Breast epithelium (tissue), 4 donors: Measurements from ENCODE around the gene HOXB6. TPM values are rescaled to one million over a fixed set of nuclear protein-coding genes. Genes with fewer than 3 reads are reported as not detected.
A peak's percentile ranks its signal among the peaks of the same experiment; 100 is the strongest.

Source experiments
- DNase-seq, 2 donors: peaks; one replicate each; pipeline ENCODE4 v3.0.0-alpha.2; 2019; ENCODE audit warnings: low spot score in 2 of 2
- H3K27ac ChIP-seq, 2 donors: fragments of 200-600 bp; sonication (generic) in 1 of 2; one replicate each; pipeline ENCODE4 v1.5.1; 2016 to 2019; ENCODE audit warnings: mild to moderate bottlenecking in 1 of 2
- H3K27me3 ChIP-seq, 2 donors: fragments of 200-600 bp; sonication (generic) in 1 of 2; one replicate each; pipeline versions ENCODE4 v1.5.1 to v1.6.0; 2017 to 2019; ENCODE audit warnings: control low read depth in 1 of 2, mild to moderate bottlenecking in 1 of 2
- H3K36me3 ChIP-seq: fragments of 200-600 bp; one replicate; pipeline ENCODE4 v1.5.1; 2019
- H3K4me1 ChIP-seq, 2 donors: fragments of 200-600 bp; sonication (generic); one replicate each; pipeline ENCODE4 v1.5.1; 2016 to 2019; ENCODE audit warnings: control low read depth in 1 of 2
- H3K4me3 ChIP-seq, 3 donors: fragments of 200-600 bp; sonication (generic); 1 replicate in 2 of 3; 2 replicates in 1 of 3; pipeline ENCODE4 v1.5.1; 2016 to 2019; ENCODE audit warnings: mild to moderate bottlenecking in 3 of 3, moderate library complexity in 2 of 3
- H3K9me3 ChIP-seq, 2 donors: fragments of 200-600 bp; sonication (generic) in 1 of 2; one replicate each; pipeline ENCODE4 v1.5.1; 2016 to 2019; ENCODE audit warnings: control low read depth in 1 of 2
- POLR2A ChIP-seq: fragments of 450-650 bp; IDR thresholded peaks from one replicate; pipeline ENCODE4 v1.6.1; 2016; ENCODE audit warnings: antibody characterized with exemption, mild to moderate bottlenecking, moderate library complexity
- POLR2AphosphoS5 ChIP-seq, 3 donors: sonication (generic); formaldehyde crosslinking; IDR thresholded peaks; one replicate each; pipeline ENCODE4 v1.6.1; 2017; ENCODE audit warnings: antibody characterized with exemption in 3 of 3
- intact Hi-C: fragments of 100-400 bp; cut with DNase I; formaldehyde crosslinking; loops from one replicate; pipeline ENCODE4 v1.15.1; 2023; ENCODE audit warnings: low total_unique reads
- total RNA-seq, 3 donors: library from RNA; depleted of rRNA; stranded (reverse); fragments of >200 nt; gene quantifications; one replicate each; pipeline ENCODE4 v1.1.0, GENCODE V29; 2016
- TF ChIP-seq, protein P1 (sequence below), 3 donors: fragments of 450-650 bp; IDR thresholded peaks; one replicate each; pipeline ENCODE4 v1.5.1; 2016 to 2017; ENCODE audit warnings: antibody characterized with exemption in 3 of 3, mild to moderate bottlenecking in 3 of 3, moderate library complexity in 3 of 3

Gene HOXB6
- total RNA-seq, 3 donors from 2014 or later, result 1.0 to 24.9 (median 18.2) TPM

DNA sequence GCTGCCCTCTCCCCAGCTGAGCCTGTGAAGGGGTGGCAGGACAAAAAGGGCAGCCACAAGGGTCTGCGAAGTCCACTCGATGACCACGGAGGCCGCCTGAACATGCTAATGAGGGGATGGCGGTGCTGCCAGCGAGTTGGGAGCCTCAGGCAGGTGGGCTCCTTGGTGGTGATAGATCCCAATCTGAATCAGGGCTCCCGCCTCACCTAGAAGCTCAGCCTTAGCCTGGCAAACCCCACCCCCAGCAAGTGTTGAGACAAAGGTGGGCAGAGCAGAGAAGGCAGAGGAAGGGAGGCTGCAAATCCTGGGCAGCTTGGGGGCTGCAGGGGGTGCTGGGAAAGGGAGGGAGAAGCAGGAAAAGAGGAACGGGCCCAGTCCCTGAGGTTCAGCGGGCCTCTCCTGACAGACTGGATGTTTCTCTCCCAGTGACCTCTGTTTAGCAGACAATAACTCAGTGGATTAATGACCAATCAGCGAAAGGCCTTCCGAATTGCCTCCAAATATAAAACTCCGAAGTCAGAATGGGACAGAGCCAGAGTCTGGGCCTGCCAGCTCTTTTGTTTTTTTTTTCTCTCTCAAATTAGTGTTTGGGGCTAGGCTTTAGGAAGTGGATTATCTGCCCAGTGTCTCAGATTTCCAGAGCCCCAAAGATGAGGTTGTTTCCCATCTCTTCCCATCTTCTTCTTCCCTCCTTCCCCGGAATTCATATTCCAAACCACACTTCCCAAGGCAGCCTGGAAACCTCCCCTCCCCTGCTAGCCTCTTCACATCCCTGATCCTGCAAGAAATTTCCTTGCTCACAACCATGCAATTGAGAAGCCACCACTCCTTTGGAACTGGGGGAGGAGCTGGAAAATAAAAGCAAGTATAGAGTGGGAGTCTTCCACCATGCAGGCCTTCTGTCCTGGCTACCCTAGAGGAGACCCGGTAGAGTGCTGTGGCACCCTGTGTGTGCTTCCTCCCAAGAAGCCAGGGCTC is 44.7 kb downstream of the HOXB6 start:
- DNase-seq, result no peak
- Histone ChIP-seq H3K4me1 (peaks cover 0 to 3% of the 10 kb centered on the region in 2 donors), H3K27ac (peak overlapping the region; percentile 24 to 92), H3K9me3 (no peaks in the 10 kb centered on the region), H3K27me3 (peaks cover 0 to 15% of the 10 kb centered on the region in 2 donors), H3K4me3 (peak overlapping the region in 2 of 3 donors; percentile 15 to 51), H3K36me3 (no peaks in the 10 kb centered on the region)
- no peak for TF ChIP-seq POLR2A
- intact Hi-C loops, result no loop called here

DNA sequence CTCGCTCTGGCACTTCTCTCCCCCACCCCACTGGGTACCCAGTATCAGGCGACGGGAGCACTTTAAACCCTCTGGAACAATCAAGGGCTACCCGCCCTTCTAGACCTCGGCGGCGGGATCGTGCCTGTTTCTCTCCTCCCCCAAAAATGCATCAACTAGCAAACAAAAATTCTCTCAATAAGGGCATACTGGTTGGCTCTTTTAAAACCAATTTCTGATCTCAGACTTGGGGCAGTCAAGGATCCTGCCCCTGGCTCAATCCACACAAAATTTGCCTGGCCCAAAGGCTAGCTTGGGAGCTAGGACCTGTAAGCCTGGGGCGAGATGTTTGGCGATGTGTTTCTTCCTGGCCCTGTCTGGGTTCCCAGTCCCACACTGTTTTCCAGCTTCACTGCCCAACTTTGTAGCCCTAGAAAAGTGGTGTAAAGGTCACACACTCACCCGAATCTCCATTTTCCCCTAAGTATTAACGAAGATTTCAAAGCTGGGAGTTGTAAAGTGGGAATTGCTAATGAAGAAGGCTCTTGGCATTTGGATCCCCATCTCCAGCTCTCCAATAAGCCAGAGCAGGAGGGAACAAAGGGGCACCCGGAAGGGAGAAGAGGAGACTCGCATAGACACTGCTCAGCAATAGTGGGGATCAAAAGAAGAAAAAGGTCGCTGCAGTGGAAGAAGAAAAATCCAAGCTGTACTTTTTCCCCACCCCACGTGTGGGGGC is 45.5 kb downstream of the HOXB6 start:
- H3K36me3 ChIP-seq, result no peaks in the 10 kb centered on the region
- DNase-seq, result no peak
- H3K4me3 ChIP-seq, result peak overlapping the region in 2 of 3 donors; percentile 15 to 51
- H3K27me3 ChIP-seq, result peaks cover 0 to 12% of the 10 kb centered on the region in 2 donors
- intact Hi-C loops, result no loop called here
- H3K27ac ChIP-seq, result peak overlapping the region; percentile 64 to 92
- no peaks in the 10 kb centered on the region for H3K9me3 ChIP-seq
- no peak for TF ChIP-seq POLR2A
- TF ChIP-seq, protein P1, sequence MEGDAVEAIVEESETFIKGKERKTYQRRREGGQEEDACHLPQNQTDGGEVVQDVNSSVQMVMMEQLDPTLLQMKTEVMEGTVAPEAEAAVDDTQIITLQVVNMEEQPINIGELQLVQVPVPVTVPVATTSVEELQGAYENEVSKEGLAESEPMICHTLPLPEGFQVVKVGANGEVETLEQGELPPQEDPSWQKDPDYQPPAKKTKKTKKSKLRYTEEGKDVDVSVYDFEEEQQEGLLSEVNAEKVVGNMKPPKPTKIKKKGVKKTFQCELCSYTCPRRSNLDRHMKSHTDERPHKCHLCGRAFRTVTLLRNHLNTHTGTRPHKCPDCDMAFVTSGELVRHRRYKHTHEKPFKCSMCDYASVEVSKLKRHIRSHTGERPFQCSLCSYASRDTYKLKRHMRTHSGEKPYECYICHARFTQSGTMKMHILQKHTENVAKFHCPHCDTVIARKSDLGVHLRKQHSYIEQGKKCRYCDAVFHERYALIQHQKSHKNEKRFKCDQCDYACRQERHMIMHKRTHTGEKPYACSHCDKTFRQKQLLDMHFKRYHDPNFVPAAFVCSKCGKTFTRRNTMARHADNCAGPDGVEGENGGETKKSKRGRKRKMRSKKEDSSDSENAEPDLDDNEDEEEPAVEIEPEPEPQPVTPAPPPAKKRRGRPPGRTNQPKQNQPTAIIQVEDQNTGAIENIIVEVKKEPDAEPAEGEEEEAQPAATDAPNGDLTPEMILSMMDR (IDR thresholded peaks at IDR 0.05), result no peak
- TF ChIP-seq POLR2AphosphoS5 (IDR thresholded peaks at IDR 0.05), result no peak
- peaks cover 0 to 3% of the 10 kb centered on the region in 2 donors for H3K4me1 ChIP-seq

DNA sequence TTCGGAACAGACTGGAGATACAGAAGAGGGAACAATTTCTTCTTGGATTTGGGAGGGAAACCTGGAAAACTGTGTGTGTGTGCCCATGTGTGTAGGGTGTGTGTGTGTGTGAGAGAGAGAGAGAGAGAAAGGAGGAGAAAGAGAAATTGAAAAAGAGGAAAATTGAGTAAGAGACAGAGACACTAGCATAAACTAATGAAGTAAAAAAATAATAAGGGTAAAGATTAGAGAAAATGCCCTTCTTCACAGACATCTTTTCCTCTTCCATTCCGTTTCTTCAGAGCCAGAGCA is 46.0 kb downstream of the HOXB6 start:
- peaks cover 0 to 7% of the 10 kb centered on the region in 2 donors for H3K27me3 ChIP-seq
- peak overlapping the region in 2 of 3 donors; percentile 15 to 51 for H3K4me3 ChIP-seq
- no peak for DNase-seq
- no peaks in the 10 kb centered on the region for H3K36me3 ChIP-seq
- peak overlapping the region; percentile 64 to 92 for H3K27ac ChIP-seq
- intact Hi-C loops, result no loop called here
- peaks cover 0 to 3% of the 10 kb centered on the region in 2 donors for H3K4me1 ChIP-seq
- no peaks in the 10 kb centered on the region for H3K9me3 ChIP-seq
- TF ChIP-seq, protein P1 (IDR thresholded peaks at IDR 0.05), result no peak
- no peak for TF ChIP-seq POLR2AphosphoS5 (IDR thresholded peaks at IDR 0.05)
- no peak for TF ChIP-seq POLR2A

DNA sequence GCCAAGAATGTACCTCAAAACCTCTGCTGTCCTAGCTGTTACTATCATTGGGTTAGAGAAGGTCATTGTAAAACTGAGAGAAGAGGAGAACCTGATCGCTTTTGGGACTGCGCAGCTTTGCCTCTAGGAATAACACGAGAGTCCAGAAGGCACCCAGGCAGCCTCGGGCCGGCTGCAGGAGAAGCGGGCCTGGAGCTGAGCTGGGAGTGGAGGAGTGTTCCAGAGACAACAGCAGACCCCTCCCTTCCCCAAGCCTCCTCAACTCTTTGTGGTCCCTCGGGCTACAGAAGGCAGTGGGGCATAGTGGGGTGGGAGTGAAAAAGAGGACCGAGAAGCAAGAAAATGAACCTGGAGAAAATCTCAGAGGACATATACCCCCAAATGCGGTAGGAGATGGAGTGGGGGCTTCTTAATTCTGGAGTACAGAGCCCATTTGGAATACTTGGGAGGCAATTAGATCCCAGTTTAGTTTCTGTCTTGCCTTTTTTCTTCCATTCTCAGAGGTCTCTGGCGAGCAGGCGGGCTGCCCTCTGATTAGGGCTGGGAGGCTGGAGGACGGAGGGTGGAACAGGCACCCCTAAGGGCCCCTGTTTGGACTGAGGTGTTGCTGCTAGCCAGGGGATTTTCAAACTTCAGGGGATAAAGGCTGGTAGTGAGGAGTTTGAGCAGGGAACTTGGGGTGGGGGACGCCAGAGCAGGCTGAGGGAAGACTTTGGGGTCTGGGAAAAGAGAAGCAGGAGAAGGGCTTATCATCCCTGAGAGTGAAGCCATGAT is 46.5 kb downstream of the HOXB6 start:
- H3K4me3 ChIP-seq, result peak overlapping the region in 2 of 3 donors; percentile 15 to 51
- no peaks in the 10 kb centered on the region for H3K4me1 ChIP-seq
- peak overlapping the region; percentile 64 to 92 for H3K27ac ChIP-seq
- no peak for DNase-seq
- H3K9me3 ChIP-seq, result no peaks in the 10 kb centered on the region
- intact Hi-C loops, result no loop called here
- H3K27me3 ChIP-seq, result peaks cover 0 to 2% of the 10 kb centered on the region in 2 donors
- no peaks in the 10 kb centered on the region for H3K36me3 ChIP-seq
- no peak for TF ChIP-seq POLR2A
- TF ChIP-seq POLR2AphosphoS5 (IDR thresholded peaks at IDR 0.05), result no peak

DNA sequence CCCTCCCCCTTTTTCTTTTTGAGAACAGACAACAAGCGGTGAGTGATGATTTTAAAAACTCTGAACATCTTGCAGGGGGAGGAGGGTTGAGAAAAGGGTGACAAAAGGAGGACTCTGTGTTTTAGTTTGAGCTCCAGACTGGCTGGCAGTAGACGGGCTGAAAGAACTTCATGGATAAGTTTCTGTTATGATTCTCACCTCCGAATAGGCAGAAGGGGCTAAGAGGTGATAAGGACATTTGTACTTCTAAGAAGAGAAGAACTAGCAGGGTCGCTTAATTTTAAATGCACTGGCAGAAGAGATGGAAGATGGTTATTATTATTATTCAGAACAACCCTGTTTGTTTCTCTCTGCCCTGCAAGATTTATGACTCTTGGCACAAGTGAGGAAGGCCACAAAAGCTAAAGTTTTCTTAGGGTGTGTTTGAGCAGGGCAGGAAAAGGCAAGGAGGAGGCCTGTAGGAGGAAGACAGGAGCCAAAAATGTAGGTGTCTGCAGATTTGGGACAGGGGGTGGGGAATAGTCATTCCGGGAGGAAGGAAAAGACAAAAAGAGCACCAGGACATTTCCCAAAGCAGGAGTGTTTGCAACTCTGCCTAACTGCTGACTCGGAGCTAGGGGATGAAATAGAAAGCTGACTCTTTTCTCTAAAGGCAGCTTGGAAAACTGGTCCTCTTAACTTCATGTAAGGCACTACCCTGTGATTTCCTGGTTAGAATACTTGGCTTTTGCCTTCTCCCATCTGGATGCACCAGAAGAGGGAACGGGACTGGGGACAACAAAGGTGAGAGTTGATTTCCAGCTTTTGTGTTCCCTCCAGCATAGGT is 48.0 kb downstream of the HOXB6 start:
- no peak for DNase-seq
- no peaks in the 10 kb centered on the region for H3K4me1 ChIP-seq

DNA sequence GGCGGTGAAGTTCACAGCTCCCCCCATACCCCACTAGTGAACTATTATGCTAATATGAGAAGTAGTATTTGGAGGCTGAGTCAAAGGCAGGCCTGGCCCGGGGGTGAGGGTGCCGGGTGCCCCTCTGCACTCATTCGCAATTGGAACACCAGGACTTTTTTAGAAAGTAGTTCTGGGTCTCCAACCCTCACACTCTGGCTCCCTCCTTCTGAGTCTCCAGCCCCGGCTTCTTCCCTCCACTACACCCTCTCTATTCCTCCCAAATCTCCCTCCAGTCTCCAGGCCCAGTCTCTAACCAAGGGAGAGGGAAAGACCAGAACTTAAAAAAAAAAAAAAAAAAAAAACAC is 48.6 kb downstream of the HOXB6 start:
- TF ChIP-seq, protein P1 (IDR thresholded peaks at IDR 0.05), result no peak
- TF ChIP-seq POLR2A (no peak), POLR2AphosphoS5 (IDR thresholded peaks at IDR 0.05) (no peak)
- H3K36me3 ChIP-seq, result no peaks in the 10 kb centered on the region
- no peak for DNase-seq
- peak overlapping the region; percentile 78 to 93 for H3K27ac ChIP-seq
- no peaks in the 10 kb centered on the region for H3K27me3 ChIP-seq
- intact Hi-C loops, result no loop called here
- H3K4me3 ChIP-seq, result peak overlapping the region in 1 of 3 donors; percentile 51
- no peaks in the 10 kb centered on the region for H3K9me3 ChIP-seq
- H3K4me1 ChIP-seq, result no peaks in the 10 kb centered on the region

More for the DNA sequence above, 48.0 kb downstream of the HOXB6 start:
- H3K4me3 ChIP-seq, result peak overlapping the region in 2 of 3 donors; percentile 15 to 51
- H3K27ac ChIP-seq, result peak overlapping the region; percentile 78 to 89
- no peak for TF ChIP-seq POLR2A
- H3K36me3 ChIP-seq, result no peaks in the 10 kb centered on the region
- intact Hi-C loops, result no loop called here
- H3K27me3 ChIP-seq, result no peaks in the 10 kb centered on the region
- no peaks in the 10 kb centered on the region for H3K9me3 ChIP-seq
